GM18907 (cell line): ENCODE data around the gene ZNF200.

Experiments used
- ATAC-seq: cut with Tn5 transposase; IDR thresholded peaks from one replicate; pipeline ENCODE4 v1.9.1; 2021; ENCODE audit warnings: mild to moderate bottlenecking, moderate library complexity; ENCODE audit not compliant: unreplicated experiment

ZNF200 gene

DNA sequence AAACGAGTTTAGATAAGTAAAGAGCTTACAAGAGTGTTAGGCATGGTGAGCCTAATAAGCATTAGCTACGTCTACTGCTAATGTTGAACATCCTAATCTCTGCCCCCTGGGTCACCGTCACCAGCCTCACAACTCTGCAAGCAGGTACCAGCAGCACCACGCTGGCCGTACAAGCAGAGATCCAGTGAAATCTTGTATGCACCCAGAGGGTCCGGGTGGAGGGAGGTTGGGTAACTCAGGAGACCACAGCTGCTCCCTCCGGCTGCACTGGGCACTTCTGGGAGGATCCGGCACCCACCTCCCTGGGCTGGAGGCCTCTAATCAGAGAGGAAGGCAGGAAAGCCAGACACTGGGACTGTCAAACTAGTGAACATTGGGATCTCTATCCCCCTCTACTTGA lies 55.3 kb downstream of the ZNF200 start:
- ATAC-seq: no peak

DNA sequence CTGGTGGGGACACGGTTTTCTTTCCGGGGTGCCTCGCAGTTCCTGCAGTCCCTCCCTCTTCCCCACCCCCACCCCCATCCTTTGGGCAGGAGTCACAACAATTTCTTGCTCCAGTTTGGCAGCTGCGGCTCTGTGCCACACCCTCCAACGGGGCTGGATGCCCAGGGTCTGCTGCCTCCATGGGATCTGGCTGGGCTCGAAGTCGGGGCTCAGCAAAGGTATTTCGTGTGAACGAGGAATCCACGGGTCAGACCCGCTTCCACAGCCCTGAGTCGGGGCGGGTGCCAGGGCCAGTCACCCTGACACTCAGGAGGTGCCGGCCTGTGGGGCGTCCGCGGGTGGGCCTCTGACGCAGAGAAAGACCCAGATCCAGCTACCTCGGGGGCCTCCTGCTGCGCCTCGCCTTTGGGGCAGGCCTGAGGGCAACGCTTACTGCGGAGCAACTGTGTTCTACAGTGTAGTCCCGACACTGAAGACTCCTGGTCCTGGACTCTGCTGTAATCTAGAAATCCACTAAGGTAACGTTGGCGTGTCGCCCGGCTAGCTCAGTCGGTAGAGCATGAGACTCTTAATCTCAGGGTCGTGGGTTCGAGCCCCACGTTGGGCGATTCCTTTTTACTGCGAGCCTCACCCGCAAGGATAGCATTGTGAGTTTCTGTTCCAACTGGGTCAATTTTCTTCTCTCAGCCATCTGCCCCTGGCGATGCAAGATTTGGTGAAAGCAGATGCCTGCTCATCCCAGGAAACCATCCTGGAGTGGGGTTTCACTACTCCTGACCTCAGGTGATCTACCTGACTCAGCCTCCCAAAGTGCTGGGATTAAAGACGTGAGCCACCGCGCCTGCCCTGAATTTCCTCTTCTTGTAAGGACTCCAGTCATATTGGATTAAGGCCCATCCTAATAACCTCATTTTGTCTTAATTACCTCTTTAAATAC lies 59.5 kb downstream of the ZNF200 start:
- ATAC-seq: no peak

DNA sequence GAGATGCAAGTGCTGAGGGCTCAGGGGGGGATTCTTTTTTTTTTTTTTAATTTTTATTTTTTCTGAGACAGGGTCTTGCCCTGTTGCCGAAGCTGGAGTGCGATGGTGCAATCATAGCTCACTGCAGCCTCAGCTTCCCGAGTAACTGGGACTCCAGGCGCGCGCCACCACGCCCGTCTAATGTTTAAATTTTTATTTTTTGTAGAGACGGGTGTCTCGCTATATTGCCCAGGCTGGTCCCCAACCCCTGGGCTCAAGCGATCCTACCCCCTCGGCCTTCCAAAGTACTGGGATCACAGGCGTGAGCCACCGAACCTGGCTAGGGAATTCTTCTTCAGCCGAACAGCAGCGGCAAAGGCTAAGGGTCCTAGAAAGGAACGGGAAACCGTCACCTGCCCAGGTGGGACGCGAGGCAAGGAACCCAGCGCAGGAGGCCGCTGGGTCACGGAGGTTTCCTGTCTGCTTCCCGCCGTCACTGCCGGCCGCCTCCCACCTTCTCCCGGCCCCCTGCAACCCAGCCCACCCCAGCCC lies 60.3 kb downstream of the ZNF200 start:
- ATAC-seq: no peak

DNA sequence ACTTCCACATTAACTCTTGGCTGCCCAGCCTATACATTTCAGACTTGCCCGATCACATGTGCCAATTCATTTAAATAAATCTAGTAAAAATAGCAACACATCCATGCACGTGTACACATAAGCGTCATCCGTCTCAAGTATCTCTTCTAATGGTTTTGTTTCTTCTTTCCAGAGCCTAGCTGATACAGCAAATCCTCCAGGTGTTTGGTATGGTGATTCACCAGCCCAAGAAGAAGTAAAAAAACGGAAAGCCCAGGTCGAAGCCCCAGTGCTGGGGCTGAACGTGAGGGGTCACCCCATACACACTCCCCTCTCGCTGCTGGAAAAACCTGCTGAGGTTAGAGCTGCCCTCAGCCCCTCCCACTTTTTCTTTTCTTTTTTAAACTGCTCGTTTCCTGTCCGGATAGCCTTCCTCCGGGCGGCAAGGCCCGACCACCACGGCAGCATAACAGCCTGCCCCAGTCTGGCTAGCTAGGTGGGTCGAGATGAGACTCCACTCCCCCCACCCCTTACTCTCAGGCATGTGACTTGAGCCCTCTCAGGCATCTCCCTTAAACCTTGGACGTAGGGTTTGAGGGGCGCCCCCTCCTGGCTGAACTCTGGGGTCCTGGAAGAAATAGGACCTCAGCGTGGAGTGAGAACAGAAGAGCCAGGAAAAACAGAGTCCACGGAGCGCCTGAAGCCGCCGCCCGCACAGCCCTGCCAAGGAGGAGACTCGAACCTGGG lies 60.9 kb downstream of the ZNF200 start:
- ATAC-seq: no peak
